Adrenal gland (tissue), 12 donors: ENCODE data around the gene OTOF. TPM values are rescaled to one million over a fixed set of nuclear protein-coding genes. Genes with fewer than 3 reads are reported as not detected.

ENCODE experiments used
- DNase-seq, 7 donors: peaks; one replicate each; pipeline ENCODE4 v3.0.0-alpha.2; 2019 to 2020
- H3K27ac ChIP-seq, 5 donors: fragments of 200-600 bp; sonication (generic) in 4 of 5; 1 replicate in 3 of 5; 2 replicates in 2 of 5; pipeline versions ENCODE4 v1.5.1 to v1.8.0; 2016 to 2020; ENCODE audit warnings: mild to moderate bottlenecking in 1 of 5
- H3K27me3 ChIP-seq: fragments of 200-600 bp; 2 replicates; pipeline ENCODE4 v1.8.0; 2021
- H3K36me3 ChIP-seq, 2 donors: fragments of 200-600 bp; replicated peaks in 1 of 2; 1 replicate in 1 of 2; 2 replicates in 1 of 2; pipeline versions ENCODE4 v1.5.1 to v1.8.0; 2018 to 2022
- H3K4me1 ChIP-seq, 2 donors: fragments of 200-600 bp; replicated peaks in 1 of 2; 1 replicate in 1 of 2; 2 replicates in 1 of 2; pipeline versions ENCODE4 v1.5.1 to v1.8.0; 2018 to 2021
- H3K4me3 ChIP-seq, 4 donors: fragments of 200-600 bp; sonication (generic) in 3 of 4; one replicate each; pipeline ENCODE4 v1.5.1; 2016 to 2018
- H3K9me3 ChIP-seq, 3 donors: fragments of 200-600 bp; sonication (generic) in 1 of 3; replicated peaks in 1 of 3; 1 replicate in 2 of 3; 2 replicates in 1 of 3; pipeline versions ENCODE4 v1.5.1 to v1.8.0; 2016 to 2021
- POLR2A ChIP-seq, 2 donors: fragments of 450-650 bp; IDR thresholded peaks; one replicate each; pipeline ENCODE4 v1.6.1; 2017; ENCODE audit warnings: antibody characterized with exemption in 2 of 2, mild to moderate bottlenecking in 2 of 2, moderate library complexity in 1 of 2
- WGBS, 4 donors: extraction: QIAGEN DNeasy Blood & Tissue Kit in 2 of 4; methylation state at CpG; one replicate each; pipeline versions ENCODE4 v1.1.5 to v1.1.7; 2013 to 2017; 5-methylcytosine and 5-hydroxymethylcytosine counted together
- intact Hi-C, 2 donors: fragments of 100-400 bp; cut with DNase I; formaldehyde crosslinking; loops; one replicate each; pipeline versions ENCODE4 v1.14.1 to v1.15.0; 2022 to 2023
- polyA plus RNA-seq, 3 donors: library from polyadenylated mRNA; stranded (reverse); fragments of 200-250 nt in 2 of 3; fragments of 350-450 nt in 1 of 3; fragmentation: Illumina TruSeq in 1 of 3; extraction: RNeasy Lipid Tissue Mini Kit (QIAGEN cat#74804) in 1 of 3; gene quantifications; one replicate each; pipeline ENCODE4 v1.2.3, GENCODE V29; 2013 to 2014
- total RNA-seq, 9 donors: library from RNA; depleted of rRNA in 4 of 9; stranded (reverse); fragments of >200 nt in 4 of 9; fragments of 120-200 nt in 1 of 9; fragmentation: NEBNext Ultra II Directional in 1 of 9; extraction: Animal tissue kit (Norgen Biotek cat#: 25700) in 1 of 9; gene quantifications; one replicate each; pipeline versions ENCODE4 v1.1.0 to v1.2.4, GENCODE V29; 2013 to 2023
- TF ChIP-seq, protein P1 (sequence below), 6 experiments: fragments of 450-650 bp in 4 of 6; fragments of 200-600 bp in 2 of 6; sonication (generic) in 1 of 6; IDR thresholded peaks; 1 replicate in 5 of 6; 2 replicates in 1 of 6; pipeline versions ENCODE4 v1.5.1 to v1.8.0; 2016 to 2021; ENCODE audit warnings: antibody characterized with exemption in 6 of 6, mild to moderate bottlenecking in 2 of 6, moderate library complexity in 1 of 6
- donor health status: healthy with polysubstance abuse.
- donor health status: Bipolar disorder and iron deficiency.
- donor health status: DM: yes; HTN: yes; CAD: no.
- donor health status: DM: no; HTN: no; CAD: no.
- donor health status: DM: no; HTN: no; CAD: no.
- donor health status: DM: yes; HTN: yes; CAD: no.

The OTOF gene
- total and polyA plus RNA-seq, 12 donors = 0.18 to 2.0 (median 1.1) TPM

DNA sequence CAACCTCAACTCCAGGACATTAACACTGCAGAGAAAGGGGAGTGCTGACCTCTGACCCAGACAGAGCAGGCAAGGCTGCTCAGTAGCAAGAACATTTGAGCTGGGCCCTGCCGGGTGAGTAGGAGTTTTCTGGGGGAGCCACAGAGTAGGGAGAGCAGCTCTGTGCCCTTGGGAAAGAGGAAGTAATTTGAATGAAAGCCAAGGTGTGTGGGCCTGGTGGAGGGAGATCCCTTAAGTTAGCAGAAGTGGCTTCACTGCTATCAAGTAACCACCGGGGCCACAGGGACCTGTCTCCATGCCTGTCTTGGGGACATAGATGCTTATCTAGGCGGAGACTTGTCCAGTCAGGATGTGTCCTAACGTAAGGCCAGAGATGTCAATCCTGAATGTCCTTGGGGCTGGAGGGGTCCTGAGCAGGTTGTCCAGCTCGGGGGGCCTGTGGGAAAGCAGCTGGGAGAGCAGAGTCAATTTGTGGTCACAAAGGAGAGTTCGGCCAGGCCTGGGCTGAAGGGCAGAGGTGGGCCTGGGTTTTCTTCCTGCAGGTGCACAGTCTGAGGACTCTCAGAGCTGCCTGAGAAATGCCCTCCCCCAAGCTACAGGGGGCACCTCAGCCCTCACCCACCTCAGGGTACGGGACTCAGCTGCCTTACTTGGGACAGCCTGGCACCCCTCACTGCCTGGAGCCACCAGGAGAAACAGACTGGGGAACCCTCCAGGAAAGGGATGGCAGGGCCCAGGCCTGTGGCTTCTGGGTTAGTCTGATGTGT lies 15.0 kb upstream of the OTOF start:
- no peaks in the 10 kb centered on the region for H3K9me3 ChIP-seq
- intact Hi-C loops = no loop called here
- no peaks in the 10 kb centered on the region for H3K27me3 ChIP-seq
- no peaks in the 10 kb centered on the region for H3K4me1 ChIP-seq
- H3K36me3 ChIP-seq = no peaks in the 10 kb centered on the region
- no peak for TF ChIP-seq POLR2A (IDR thresholded peaks at IDR 0.05)
- TF ChIP-seq, protein P1, sequence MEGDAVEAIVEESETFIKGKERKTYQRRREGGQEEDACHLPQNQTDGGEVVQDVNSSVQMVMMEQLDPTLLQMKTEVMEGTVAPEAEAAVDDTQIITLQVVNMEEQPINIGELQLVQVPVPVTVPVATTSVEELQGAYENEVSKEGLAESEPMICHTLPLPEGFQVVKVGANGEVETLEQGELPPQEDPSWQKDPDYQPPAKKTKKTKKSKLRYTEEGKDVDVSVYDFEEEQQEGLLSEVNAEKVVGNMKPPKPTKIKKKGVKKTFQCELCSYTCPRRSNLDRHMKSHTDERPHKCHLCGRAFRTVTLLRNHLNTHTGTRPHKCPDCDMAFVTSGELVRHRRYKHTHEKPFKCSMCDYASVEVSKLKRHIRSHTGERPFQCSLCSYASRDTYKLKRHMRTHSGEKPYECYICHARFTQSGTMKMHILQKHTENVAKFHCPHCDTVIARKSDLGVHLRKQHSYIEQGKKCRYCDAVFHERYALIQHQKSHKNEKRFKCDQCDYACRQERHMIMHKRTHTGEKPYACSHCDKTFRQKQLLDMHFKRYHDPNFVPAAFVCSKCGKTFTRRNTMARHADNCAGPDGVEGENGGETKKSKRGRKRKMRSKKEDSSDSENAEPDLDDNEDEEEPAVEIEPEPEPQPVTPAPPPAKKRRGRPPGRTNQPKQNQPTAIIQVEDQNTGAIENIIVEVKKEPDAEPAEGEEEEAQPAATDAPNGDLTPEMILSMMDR (IDR thresholded peaks at IDR 0.05) = no peak
- 85 to 96% (median 88%) methylated on average over 7 of the region's 7 CpGs for WGBS, 4 donors
- DNase-seq = no peak
- H3K4me3 ChIP-seq = no peak overlapping the region
- H3K27ac ChIP-seq = no peak overlapping the region

DNA sequence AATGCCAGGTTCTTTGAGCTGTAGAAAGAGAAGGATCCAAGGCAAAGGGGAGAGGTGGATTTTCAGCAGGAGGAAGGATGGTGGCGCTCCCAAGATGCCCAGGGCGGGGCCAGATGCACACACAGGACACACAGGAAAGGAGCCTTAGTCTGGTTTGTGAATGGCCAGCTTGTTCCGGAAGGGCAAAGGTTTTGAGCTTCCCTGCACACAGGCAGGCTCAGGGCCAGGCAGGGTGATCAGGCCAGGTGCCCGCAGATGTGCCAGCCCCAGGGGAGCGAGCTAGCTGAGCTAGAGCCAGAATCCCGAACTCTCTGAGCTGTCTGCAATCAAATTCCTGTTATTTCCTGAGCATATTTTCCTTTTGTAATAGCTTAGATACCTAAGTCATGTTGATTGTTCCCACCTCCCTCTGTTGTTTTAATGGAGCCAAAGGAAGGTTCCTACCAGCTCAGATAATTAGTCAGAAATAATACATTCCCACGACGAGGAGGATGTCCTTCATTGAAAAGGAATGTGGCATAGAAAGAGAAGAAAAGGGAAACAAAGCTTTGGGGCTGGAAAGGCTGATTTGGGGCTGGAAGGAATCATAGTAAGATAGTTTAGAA lies 13.7 kb upstream of the OTOF start:
- TF ChIP-seq, protein P1 (IDR thresholded peaks at IDR 0.05) = no peak
- TF ChIP-seq POLR2A (IDR thresholded peaks at IDR 0.05) = no peak
- no peaks in the 10 kb centered on the region for H3K9me3 ChIP-seq
- H3K4me1 ChIP-seq = no peaks in the 10 kb centered on the region
- WGBS, 4 donors = 69 to 77% (median 75%) methylated on average over 8 of the region's 8 CpGs
- intact Hi-C loops = no loop called here
- DNase-seq = no peak
- H3K4me3 ChIP-seq = no peak overlapping the region
- H3K36me3 ChIP-seq = no peaks in the 10 kb centered on the region
- no peaks in the 10 kb centered on the region for H3K27me3 ChIP-seq
- H3K27ac ChIP-seq = no peak overlapping the region

DNA sequence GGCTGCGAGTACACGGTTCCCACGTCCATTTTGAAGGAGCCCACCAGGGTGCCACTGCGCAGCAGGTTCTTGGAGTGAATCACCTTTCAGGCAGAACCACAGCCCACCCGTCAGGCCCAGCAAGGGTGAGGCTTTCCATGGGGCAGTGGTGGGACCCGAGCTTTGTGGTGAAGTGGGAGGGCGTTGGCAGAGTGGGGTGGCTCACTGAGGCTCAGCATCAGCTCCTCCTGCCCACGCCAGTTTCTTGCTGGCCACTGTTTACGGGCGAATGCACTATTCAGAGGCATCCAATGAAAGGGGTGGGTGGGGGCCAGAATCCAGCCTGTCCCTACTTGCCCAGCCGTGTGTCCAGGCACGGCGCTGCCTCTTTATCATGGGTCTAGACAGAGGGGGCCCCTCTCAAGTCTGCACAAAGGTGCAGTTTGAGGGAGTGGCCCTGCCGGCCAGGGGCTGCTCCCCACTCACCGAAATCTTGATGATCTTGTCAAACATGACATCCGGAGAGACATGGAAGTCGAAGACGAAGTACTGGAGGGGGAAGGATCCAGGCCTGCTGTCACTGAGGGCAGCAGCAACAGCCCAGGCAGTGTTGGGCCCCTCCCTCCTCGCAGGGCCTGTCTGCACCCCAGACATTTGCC lies 11.4 kb upstream of the OTOF start:
- Histone ChIP-seq H3K27me3 (no peaks in the 10 kb centered on the region), H3K4me1 (peaks cover 4 to 8% of the 10 kb centered on the region in 2 donors), H3K36me3 (no peaks in the 10 kb centered on the region), H3K4me3 (no peak overlapping the region), H3K27ac (no peak overlapping the region), H3K9me3 (no peaks in the 10 kb centered on the region)
- TF ChIP-seq POLR2A (IDR thresholded peaks at IDR 0.05) = no peak
- TF ChIP-seq, protein P1 (IDR thresholded peaks at IDR 0.05) = no peak
- intact Hi-C loops = no loop called here
- WGBS, 4 donors = 88 to 92% (median 90%) methylated on average over 16 to 19 of the region's 19 CpGs
- no peak for DNase-seq

GRCh38 chr2:26488463-26489212 lies 10.7 kb upstream of the OTOF start:
- 94 to 96% (median 95%) methylated on average over 15 to 20 of the region's 20 CpGs for WGBS, 4 donors
- DNase-seq = no peak
- Histone ChIP-seq H3K4me3 (no peak overlapping the region), H3K4me1 (peaks cover 10 to 15% of the 10 kb centered on the region in 2 donors), H3K36me3 (no peaks in the 10 kb centered on the region), H3K27me3 (no peaks in the 10 kb centered on the region), H3K27ac (no peak overlapping the region), H3K9me3 (no peaks in the 10 kb centered on the region)
- no peak for TF ChIP-seq POLR2A (IDR thresholded peaks at IDR 0.05)
- TF ChIP-seq, protein P1 (IDR thresholded peaks at IDR 0.05) = no peak
- intact Hi-C loops = no loop called here
